HepG2 (cell line): ENCODE measurements around the gene CCDC83. TPM values are rescaled to one million over a fixed set of nuclear protein-coding genes. Genes with fewer than 3 reads are reported as not detected.

ENCODE experiments used
- ELF1 ChIP-seq: sonication (generic); formaldehyde crosslinking; IDR thresholded peaks from 2 replicates; pipeline ENCODE4 v1.4.0; 2020; ENCODE audit warnings: missing genetic modification reagents
- FOXO1 ChIP-seq: sonication (generic); formaldehyde crosslinking; IDR thresholded peaks from 2 replicates; pipeline ENCODE4 v1.4.0; 2020; ENCODE audit warnings: missing genetic modification reagents
- GABPB1 ChIP-seq: IDR thresholded peaks from 2 replicates; pipeline ENCODE4 v1.6.1; 2016; ENCODE audit warnings: mild to moderate bottlenecking, missing genetic modification reagents, moderate library complexity, missing compliant biosample characterization
- IRF2 ChIP-seq: IDR thresholded peaks from 2 replicates; pipeline ENCODE4 v1.6.1; 2018; ENCODE audit warnings: missing genetic modification reagents, missing compliant biosample characterization
- JUND ChIP-seq: sonication (generic); formaldehyde crosslinking; IDR thresholded peaks from 2 replicates; pipeline ENCODE4 v1.8.0; 2022; ENCODE audit warnings: mild to moderate bottlenecking, missing genetic modification reagents
- MTF1 ChIP-seq: sonication (generic); formaldehyde crosslinking; IDR thresholded peaks from 2 replicates; pipeline ENCODE4 v1.5.0; 2020; ENCODE audit warnings: missing genetic modification reagents
- NR2F2 ChIP-seq: IDR thresholded peaks from 2 replicates; pipeline ENCODE4 v1.6.1; 2012; ENCODE audit warnings: low read depth, inconsistent platforms, borderline replicate concordance
- PTBP1 ChIP-seq: fragments of 200-400 bp; formaldehyde crosslinking; IDR thresholded peaks from 2 replicates; pipeline ENCODE4 v1.6.1; 2018; ENCODE audit warnings: low read length, low read depth; ENCODE audit not compliant: poor library complexity, severe bottlenecking
- RERE ChIP-seq: IDR thresholded peaks from 2 replicates; pipeline ENCODE4 v1.6.1; 2016; ENCODE audit warnings: low read depth, missing genetic modification reagents, missing compliant biosample characterization
- TRIM22 ChIP-seq: fragments of 450-650 bp; IDR thresholded peaks from 2 replicates; pipeline ENCODE4 v1.6.1; 2017
- ZHX1 ChIP-seq: sonication (generic); formaldehyde crosslinking; IDR thresholded peaks from 2 replicates; pipeline ENCODE4 v1.8.1; 2022; ENCODE audit warnings: low read depth, mild to moderate bottlenecking, missing genetic modification reagents
- ZKSCAN8 ChIP-seq: IDR thresholded peaks from 2 replicates; pipeline ENCODE4 v1.6.1; 2016; ENCODE audit warnings: borderline replicate concordance, missing genetic modification reagents, missing compliant biosample characterization
- ZNF574 ChIP-seq: sonication (generic); formaldehyde crosslinking; IDR thresholded peaks from 2 replicates; pipeline ENCODE4 v1.4.0; 2020; ENCODE audit warnings: missing genetic modification reagents
- polyA plus RNA-seq, 8 experiments: library from polyadenylated mRNA; depleted of rRNA in 3 of 8; stranded (reverse) in 7 of 8; unstranded in 1 of 8; fragments of >200 nt; fragmentation: Illumina TruSeq in 4 of 8; extraction: Trizol in 4 of 8; gene quantifications; 2 replicates each; pipeline versions ENCODE4 v1.2.1 to v1.2.3, GENCODE V29; 2011 to 2016; ENCODE audit warnings: low read depth in 4 of 8, missing spikeins in 1 of 8, mixed read lengths in 1 of 8; ENCODE audit not compliant: insufficient read depth in 1 of 8
- total RNA-seq, 5 experiments: library from RNA; depleted of rRNA; stranded (reverse); fragments of >200 nt; fragmentation: Illumina TruSeq; extraction: Trizol; gene quantifications; 2 replicates each; pipeline ENCODE4 v1.2.3, GENCODE V29; 2016; ENCODE audit warnings: low read depth in 1 of 5

CCDC83 gene
- total and polyA plus RNA-seq, 2 of the 13 experiments (the other 11 are each of a cell fraction or from before 2014, with no cell fraction given) = not detected

GRCh38 chr11:85930879-85931366, 75.7 kb downstream of the CCDC83 start (continued):
- TF ChIP-seq GABPB1 (no peak), ZHX1 (CRISPR knock-in tag) (peak; percentile 49; the same call in 1 of the 2 replicates), RERE (CRISPR knock-in tag) (peak; percentile 93), ZKSCAN8 (CRISPR knock-in tag) (peak; percentile 69; the same call in 1 of the 2 replicates), PTBP1 (no peak), MTF1 (CRISPR knock-in tag) (no peak), JUND (CRISPR knock-in tag) (peak; percentile 71; the same call in 1 of the 2 replicates), IRF2 (CRISPR knock-in tag) (peak; percentile 82), FOXO1 (CRISPR knock-in tag) (peak; percentile 93), ELF1 (CRISPR knock-in tag) (no peak), TRIM22 (no peak), ZNF574 (CRISPR knock-in tag) (peak; percentile 58; the same call in 1 of the 2 replicates), NR2F2 (peak; percentile 78; the same call in 1 of the 2 replicates)
